ENCODE measurements around the gene RFNG. TPM values are rescaled to one million over a fixed set of nuclear protein-coding genes. Genes with fewer than 3 reads are reported as not detected.

Gene RFNG
- total and polyA plus RNA-seq, 2 of the 13 experiments (the other 11 are each of a cell fraction or from before 2014, with no cell fraction given): 61.4 to 64.0 TPM

- TF ChIP-seq FOXO4 (CRISPR knock-in tag; conservative IDR thresholded peaks at IDR 0.05) (no peak), ASH2L (IDR thresholded peaks at IDR 0.05; ENCODE audit: insufficient read length, low read depth, low read length) (no peak), ATF1 (CRISPR knock-in tag; IDR thresholded peaks at IDR 0.05) (no peak), EP300 (IDR thresholded peaks at IDR 0.05; ENCODE audit: low read depth in 2 of 2, low read length in 2 of 2) (peak in 1 of 2 experiments; percentile 35; a peak in 1 of 4 replicates), EP300 (CRISPR knock-in tag; IDR thresholded peaks at IDR 0.05; ENCODE audit: borderline replicate concordance) (peak; percentile 68; the same call in 1 of the 2 replicates), ZNF580 (CRISPR knock-in tag; IDR thresholded peaks at IDR 0.05; ENCODE audit: borderline replicate concordance, low read depth) (no peak), ZFP91 (CRISPR knock-in tag; IDR thresholded peaks at IDR 0.05; ENCODE audit: borderline replicate concordance) (peak; percentile 34; the same call in 1 of the 2 replicates), PCBP1 (IDR thresholded peaks at IDR 0.05; ENCODE audit: borderline replicate concordance, low read depth, low read length) (no peak), NR2C2 (CRISPR knock-in tag; IDR thresholded peaks at IDR 0.05; ENCODE audit: borderline replicate concordance) (peak; percentile 66), ZNF34 (CRISPR knock-in tag; IDR thresholded peaks at IDR 0.05; ENCODE audit: borderline replicate concordance) (no peak), ELF3 (CRISPR knock-in tag; IDR thresholded peaks at IDR 0.05) (peak; percentile 53; the same call in 1 of the 2 replicates), CBFB (CRISPR knock-in tag; IDR thresholded peaks at IDR 0.05) (no peak), ZFP82 (CRISPR knock-in tag; IDR thresholded peaks at IDR 0.05; ENCODE audit: borderline replicate concordance) (no peak), ZFP90 (CRISPR knock-in tag; IDR thresholded peaks at IDR 0.05; ENCODE audit: borderline replicate concordance) (no peak), MEIS1 (CRISPR knock-in tag; IDR thresholded peaks at IDR 0.05; ENCODE audit: borderline replicate concordance) (no peak; the same call in 1 of the 2 replicates), ZNF121 (CRISPR knock-in tag; IDR thresholded peaks at IDR 0.05) (peak; percentile 42; the same call in 1 of the 2 replicates), HNF4A (CRISPR knock-in tag; IDR thresholded peaks at IDR 0.05) (peak; percentile 40)
- TF ChIP-seq, protein P1, sequence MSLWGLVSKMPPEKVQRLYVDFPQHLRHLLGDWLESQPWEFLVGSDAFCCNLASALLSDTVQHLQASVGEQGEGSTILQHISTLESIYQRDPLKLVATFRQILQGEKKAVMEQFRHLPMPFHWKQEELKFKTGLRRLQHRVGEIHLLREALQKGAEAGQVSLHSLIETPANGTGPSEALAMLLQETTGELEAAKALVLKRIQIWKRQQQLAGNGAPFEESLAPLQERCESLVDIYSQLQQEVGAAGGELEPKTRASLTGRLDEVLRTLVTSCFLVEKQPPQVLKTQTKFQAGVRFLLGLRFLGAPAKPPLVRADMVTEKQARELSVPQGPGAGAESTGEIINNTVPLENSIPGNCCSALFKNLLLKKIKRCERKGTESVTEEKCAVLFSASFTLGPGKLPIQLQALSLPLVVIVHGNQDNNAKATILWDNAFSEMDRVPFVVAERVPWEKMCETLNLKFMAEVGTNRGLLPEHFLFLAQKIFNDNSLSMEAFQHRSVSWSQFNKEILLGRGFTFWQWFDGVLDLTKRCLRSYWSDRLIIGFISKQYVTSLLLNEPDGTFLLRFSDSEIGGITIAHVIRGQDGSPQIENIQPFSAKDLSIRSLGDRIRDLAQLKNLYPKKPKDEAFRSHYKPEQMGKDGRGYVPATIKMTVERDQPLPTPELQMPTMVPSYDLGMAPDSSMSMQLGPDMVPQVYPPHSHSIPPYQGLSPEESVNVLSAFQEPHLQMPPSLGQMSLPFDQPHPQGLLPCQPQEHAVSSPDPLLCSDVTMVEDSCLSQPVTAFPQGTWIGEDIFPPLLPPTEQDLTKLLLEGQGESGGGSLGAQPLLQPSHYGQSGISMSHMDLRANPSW (CRISPR knock-in tag; IDR thresholded peaks at IDR 0.05; ENCODE audit: borderline replicate concordance): no peak
- TF ChIP-seq, protein P2, sequence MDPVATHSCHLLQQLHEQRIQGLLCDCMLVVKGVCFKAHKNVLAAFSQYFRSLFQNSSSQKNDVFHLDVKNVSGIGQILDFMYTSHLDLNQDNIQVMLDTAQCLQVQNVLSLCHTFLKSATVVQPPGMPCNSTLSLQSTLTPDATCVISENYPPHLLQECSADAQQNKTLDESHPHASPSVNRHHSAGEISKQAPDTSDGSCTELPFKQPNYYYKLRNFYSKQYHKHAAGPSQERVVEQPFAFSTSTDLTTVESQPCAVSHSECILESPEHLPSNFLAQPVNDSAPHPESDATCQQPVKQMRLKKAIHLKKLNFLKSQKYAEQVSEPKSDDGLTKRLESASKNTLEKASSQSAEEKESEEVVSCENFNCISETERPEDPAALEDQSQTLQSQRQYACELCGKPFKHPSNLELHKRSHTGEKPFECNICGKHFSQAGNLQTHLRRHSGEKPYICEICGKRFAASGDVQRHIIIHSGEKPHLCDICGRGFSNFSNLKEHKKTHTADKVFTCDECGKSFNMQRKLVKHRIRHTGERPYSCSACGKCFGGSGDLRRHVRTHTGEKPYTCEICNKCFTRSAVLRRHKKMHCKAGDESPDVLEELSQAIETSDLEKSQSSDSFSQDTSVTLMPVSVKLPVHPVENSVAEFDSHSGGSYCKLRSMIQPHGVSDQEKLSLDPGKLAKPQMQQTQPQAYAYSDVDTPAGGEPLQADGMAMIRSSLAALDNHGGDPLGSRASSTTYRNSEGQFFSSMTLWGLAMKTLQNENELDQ (CRISPR knock-in tag; IDR thresholded peaks at IDR 0.05; ENCODE audit: borderline replicate concordance): no peak
Observed at GRCh38 chr17:82013772-82014321, 37.8 kb downstream of the RFNG start (continued).
